Fibroblast of lung (primary cell): ENCODE measurements around the gene ATRNL1. TPM values are rescaled to one million over a fixed set of nuclear protein-coding genes. Genes with fewer than 3 reads are reported as not detected.

ENCODE experiments used
- DNase-seq, 2 donors: peaks; one replicate each; pipeline versions ENCODE4 v3.0.0 to v3.0.0-alpha.2; 2010; ENCODE audit warnings: low read depth in 2 of 2
- H2AFZ ChIP-seq: 2 replicates; pipeline ENCODE4 v1.5.1; 2012; ENCODE audit warnings: low read length, control low read depth, inconsistent platforms
- H3K27ac ChIP-seq: 2 replicates; pipeline ENCODE4 v1.5.1; 2011; ENCODE audit warnings: low read length, control low read depth; ENCODE audit not compliant: insufficient read depth
- H3K27me3 ChIP-seq: 2 replicates; pipeline ENCODE4 v1.5.1; 2011; ENCODE audit warnings: mild to moderate bottlenecking, low read length; ENCODE audit not compliant: control insufficient read depth, insufficient read depth
- H3K36me3 ChIP-seq: 2 replicates; pipeline ENCODE4 v1.5.1; 2011; ENCODE audit warnings: low read length; ENCODE audit not compliant: control insufficient read depth, insufficient read depth
- H3K4me1 ChIP-seq: 2 replicates; pipeline ENCODE4 v1.5.1; 2011; ENCODE audit warnings: low read length; ENCODE audit not compliant: control insufficient read depth, insufficient read depth; ENCODE audit errors: extremely low read depth
- H3K4me2 ChIP-seq: 2 replicates; pipeline ENCODE4 v1.5.1; 2011; ENCODE audit warnings: low read length, control low read depth; ENCODE audit not compliant: insufficient read depth; ENCODE audit errors: extremely low read depth
- H3K4me3 ChIP-seq, 4 experiments: fragments of 200-600 bp in 1 of 4; sonication (generic) in 1 of 4; replicated peaks in 1 of 4; 2 replicates each; pipeline ENCODE4 v1.5.1; 2011 to 2016; ENCODE audit warnings: low read length in 4 of 4, low read depth in 3 of 4, mild to moderate bottlenecking in 3 of 4, control low read depth in 2 of 4, inconsistent platforms in 1 of 4, mixed read lengths in 1 of 4; ENCODE audit not compliant: insufficient read depth in 1 of 4; ENCODE audit errors: control extremely low read depth in 1 of 4
- H3K79me2 ChIP-seq: 2 replicates; pipeline ENCODE4 v1.5.1; 2012; ENCODE audit warnings: mild to moderate bottlenecking, low read length, inconsistent platforms; ENCODE audit not compliant: control insufficient read depth, insufficient read depth
- H3K9ac ChIP-seq: 2 replicates; pipeline ENCODE4 v1.5.1; 2011; ENCODE audit warnings: mild to moderate bottlenecking, low read length, control low read depth; ENCODE audit not compliant: insufficient read depth
- H3K9me3 ChIP-seq: 2 replicates; pipeline ENCODE4 v1.5.1; 2012; ENCODE audit warnings: low read depth, low read length; ENCODE audit not compliant: control insufficient read depth, insufficient read depth
- H4K20me1 ChIP-seq: 2 replicates; pipeline ENCODE4 v1.5.1; 2011; ENCODE audit warnings: low read length; ENCODE audit not compliant: control insufficient read depth, insufficient read depth; ENCODE audit errors: extremely low read depth
- CTCF ChIP-seq, 2 donors: IDR thresholded peaks in 1 of 2; conservative IDR thresholded peaks in 1 of 2; 1 replicate in 1 of 2; 2 replicates in 1 of 2; pipeline ENCODE4 v1.5.1; 2011 to 2012; ENCODE audit warnings: low read length in 2 of 2, control low read depth in 1 of 2, inconsistent platforms in 1 of 2, low read depth in 1 of 2, mild to moderate bottlenecking in 1 of 2
- EZH2 ChIP-seq: IDR thresholded peaks from 2 replicates; pipeline ENCODE4 v1.5.1; 2012; ENCODE audit warnings: low read length, control low read depth, mild to moderate bottlenecking; ENCODE audit errors: missing control alignments
- polyA plus RNA-seq, 2 donors: library from polyadenylated mRNA; depleted of rRNA in 1 of 2; stranded (reverse) in 1 of 2; unstranded in 1 of 2; fragments of >200 nt; gene quantifications; 2 replicates each; pipeline ENCODE4 v1.2.1, GENCODE V29; 2011 to 2012; ENCODE audit warnings: missing spikeins in 1 of 2
- total RNA-seq: library from RNA; depleted of rRNA; stranded (reverse); fragments of >200 nt; gene quantifications from 2 replicates; pipeline ENCODE4 v1.2.1, GENCODE V29; 2014

Gene ATRNL1
- total and polyA plus RNA-seq, 2 donors (not counting 1 experiment from before 2014, with no cell fraction given): 0.33 TPM

- H3K4me2 ChIP-seq: no peak overlapping the region
- no peak overlapping the region for H2AFZ ChIP-seq
- DNase-seq: no peak
- H3K4me3 ChIP-seq: no peak overlapping the region
- no peaks in the 10 kb centered on the region for H3K79me2 ChIP-seq
- TF ChIP-seq CTCF (conservative IDR thresholded peaks at IDR 0.05 in 1 of 2, IDR thresholded peaks at IDR 0.05 in 1 of 2; ENCODE audit: low read depth in 1 of 2, low read length in 2 of 2) (no peak), EZH2 (no peak)
- no peaks in the 10 kb centered on the region for H3K27me3 ChIP-seq
- no peaks in the 10 kb centered on the region for H3K36me3 ChIP-seq
- H3K9me3 ChIP-seq: no peaks in the 10 kb centered on the region
- H3K9ac ChIP-seq: no peak overlapping the region
- H4K20me1 ChIP-seq: no peaks in the 10 kb centered on the region
- H3K4me1 ChIP-seq: no peaks in the 10 kb centered on the region
- no peak overlapping the region for H3K27ac ChIP-seq
These were observed 889.4 kb downstream of the ATRNL1 start for GRCh38 chr10:115982526-115982925.

DNA sequence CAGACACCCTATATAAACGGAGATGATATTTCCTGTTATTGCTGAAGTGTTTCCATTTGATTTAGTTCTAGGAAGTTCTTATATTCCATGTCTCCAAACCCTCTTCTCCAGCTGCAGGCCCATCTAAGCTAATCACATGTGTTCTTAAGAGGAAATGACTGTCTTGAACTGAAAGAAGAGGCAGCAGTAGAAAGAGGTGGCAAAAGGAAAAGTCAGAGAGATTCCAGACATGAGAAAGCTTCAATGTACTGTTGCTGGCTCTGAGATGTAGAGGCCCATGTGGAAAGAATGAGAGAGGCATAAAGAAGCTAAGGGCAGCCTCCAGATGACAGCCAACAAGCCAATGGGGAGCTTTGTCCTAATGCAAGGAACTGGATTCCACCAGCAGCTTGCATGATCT, 892.6 kb downstream of the ATRNL1 start:
- no peaks in the 10 kb centered on the region for H3K4me1 ChIP-seq
- TF ChIP-seq EZH2: no peak
- no peak for TF ChIP-seq CTCF (conservative IDR thresholded peaks at IDR 0.05 in 1 of 2, IDR thresholded peaks at IDR 0.05 in 1 of 2; ENCODE audit: low read depth in 1 of 2, low read length in 2 of 2)
- H2AFZ ChIP-seq: no peak overlapping the region
- DNase-seq: peak; percentile 8 to 13
- H3K9me3 ChIP-seq: no peaks in the 10 kb centered on the region
- H3K79me2 ChIP-seq: no peaks in the 10 kb centered on the region
- no peaks in the 10 kb centered on the region for H4K20me1 ChIP-seq
- H3K9ac ChIP-seq: no peak overlapping the region
- no peaks in the 10 kb centered on the region for H3K36me3 ChIP-seq
- no peaks in the 10 kb centered on the region for H3K27me3 ChIP-seq
- H3K27ac ChIP-seq: no peak overlapping the region
- H3K4me2 ChIP-seq: no peak overlapping the region
- H3K4me3 ChIP-seq: no peak overlapping the region

GRCh38 chr10:115988380-115988779, 895.2 kb downstream of the ATRNL1 start:
- no peak for DNase-seq
- Histone ChIP-seq H3K4me2 (no peak overlapping the region), H3K36me3 (no peaks in the 10 kb centered on the region), H3K4me3 (no peak overlapping the region), H2AFZ (no peak overlapping the region), H3K9me3 (no peaks in the 10 kb centered on the region), H3K9ac (no peak overlapping the region), H3K27me3 (no peaks in the 10 kb centered on the region), H4K20me1 (no peaks in the 10 kb centered on the region), H3K4me1 (no peaks in the 10 kb centered on the region), H3K79me2 (no peaks in the 10 kb centered on the region), H3K27ac (no peak overlapping the region)
- TF ChIP-seq EZH2 (no peak), CTCF (conservative IDR thresholded peaks at IDR 0.05 in 1 of 2, IDR thresholded peaks at IDR 0.05 in 1 of 2; ENCODE audit: low read depth in 1 of 2, low read length in 2 of 2) (no peak)
